ENCODE results near the gene NCAPH2.

Gene NCAPH2

DNA sequence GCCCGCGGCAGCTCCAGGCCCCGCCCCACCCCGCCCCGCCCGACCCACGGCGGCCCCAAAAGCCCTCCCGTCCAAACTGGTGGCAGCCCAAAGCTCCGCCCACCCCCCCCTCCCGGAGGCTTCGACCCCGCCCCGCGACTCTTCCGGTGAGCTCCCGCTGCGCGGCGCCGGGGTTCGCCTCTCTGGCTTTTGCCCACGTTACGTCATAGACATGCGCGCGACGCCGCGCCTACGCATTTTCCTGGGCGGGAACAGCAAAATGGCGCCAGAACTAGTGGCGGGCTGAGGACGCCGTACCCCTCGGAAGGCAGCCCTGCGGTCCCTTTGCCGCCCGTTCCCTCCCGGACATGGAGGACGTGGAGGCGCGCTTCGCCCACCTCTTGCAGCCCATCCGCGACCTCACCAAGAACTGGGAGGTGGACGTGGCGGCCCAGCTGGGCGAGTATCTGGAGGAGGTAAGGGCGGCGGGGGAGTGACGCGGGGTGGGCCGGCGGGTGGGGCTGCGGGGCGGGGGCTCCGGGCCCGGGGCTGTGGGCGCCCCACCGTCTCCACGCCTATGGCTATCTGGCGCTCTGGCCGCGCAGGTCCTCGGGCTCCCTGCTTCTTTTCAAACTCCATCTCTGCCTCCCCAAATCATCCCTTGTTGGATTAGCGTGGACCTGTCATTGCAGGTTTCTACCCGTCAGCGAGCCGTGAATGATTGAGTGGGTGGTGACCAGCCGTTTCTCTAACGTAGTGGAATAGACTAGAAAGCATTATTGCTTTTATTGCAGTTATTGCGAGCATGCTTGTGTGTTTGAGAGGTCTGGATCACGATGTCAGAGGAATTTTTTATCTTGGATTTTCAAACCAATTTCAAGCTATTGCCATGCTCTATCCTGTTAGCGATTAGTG lies at the start of gene NCAPH2:
NCAPH2 (plus strand) TSS at position 234 of the 894 bp plus-strand sequence; CDS start at position 348, 114 bp downstream.
- peak; percentile 21 for DNase-seq (ENCODE audit: low spot score)

DNA sequence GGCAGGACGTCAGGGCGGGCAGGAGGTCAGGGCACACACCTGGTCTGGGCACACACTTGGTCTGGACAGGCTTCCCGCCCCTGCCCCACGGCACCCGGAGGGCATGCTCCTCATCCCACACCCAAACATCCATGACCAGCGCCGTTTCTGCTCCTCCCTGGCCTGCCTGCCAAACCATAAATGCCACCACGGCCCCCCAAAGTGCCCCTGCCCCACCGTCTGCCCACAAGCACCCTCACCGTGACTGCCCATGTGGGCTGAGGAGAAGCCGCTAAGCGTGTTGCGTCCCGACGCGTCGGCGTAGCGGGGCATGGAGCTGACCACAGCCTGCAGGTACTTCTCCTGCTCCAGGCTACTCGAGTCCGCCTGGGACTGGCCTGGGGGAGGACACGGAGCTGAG lies 49.0 kb upstream of the NCAPH2 start:
- no peak for DNase-seq (ENCODE audit: low spot score)

DNA sequence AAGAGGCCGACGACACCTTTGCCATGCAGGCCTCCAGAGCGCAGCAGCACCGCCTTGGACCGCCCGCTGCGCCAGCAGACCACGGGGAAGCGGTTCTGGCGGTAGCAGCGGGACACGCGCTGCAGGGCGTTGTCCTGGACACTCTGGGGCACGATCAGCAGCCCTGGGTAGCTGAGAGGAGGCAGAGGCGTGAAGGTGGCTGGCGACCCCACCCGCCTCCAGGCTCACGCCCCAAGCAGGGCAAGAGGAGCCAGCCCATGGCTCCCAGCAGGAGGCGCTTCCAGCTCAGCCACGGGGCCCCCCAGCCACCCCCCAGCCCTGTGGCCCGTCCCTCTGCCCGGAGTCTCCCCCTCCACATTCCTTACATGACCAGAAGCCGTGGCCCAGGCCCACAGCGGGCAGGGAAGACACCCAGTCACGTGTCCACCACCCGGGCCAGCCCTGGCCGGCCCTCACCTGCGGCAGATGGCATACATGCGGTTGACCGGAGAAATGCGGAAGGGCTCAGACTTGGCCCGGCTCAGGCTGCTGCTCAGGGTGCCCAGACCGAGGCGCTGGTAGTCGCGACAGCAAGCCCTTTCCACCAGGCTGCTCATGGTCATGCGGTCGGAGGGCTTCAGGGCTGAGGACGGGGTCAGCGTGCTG lies 48.4 kb upstream of the NCAPH2 start:
- no peak for DNase-seq (ENCODE audit: low spot score)

DNA sequence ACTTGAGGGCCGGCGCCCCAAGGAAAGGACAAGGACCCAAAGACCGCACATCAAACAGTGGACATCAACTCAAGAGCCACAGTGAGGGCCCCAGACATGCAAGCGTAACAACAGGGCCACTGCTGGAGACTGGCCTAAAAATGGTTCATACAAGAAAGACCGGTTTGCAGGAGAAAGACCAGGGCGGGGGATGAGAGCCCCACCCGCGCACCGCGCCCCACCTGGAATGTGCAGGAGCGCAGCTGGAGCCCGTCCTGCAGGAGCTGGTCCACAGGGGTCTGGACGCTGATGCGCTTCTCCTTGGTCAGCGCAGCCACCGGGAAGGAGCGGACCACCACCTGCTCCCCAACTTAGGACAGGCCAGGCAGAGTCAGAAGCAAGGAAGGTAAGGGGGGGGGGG lies 47.1 kb upstream of the NCAPH2 start:
- no peak for DNase-seq (ENCODE audit: low spot score)

DNA sequence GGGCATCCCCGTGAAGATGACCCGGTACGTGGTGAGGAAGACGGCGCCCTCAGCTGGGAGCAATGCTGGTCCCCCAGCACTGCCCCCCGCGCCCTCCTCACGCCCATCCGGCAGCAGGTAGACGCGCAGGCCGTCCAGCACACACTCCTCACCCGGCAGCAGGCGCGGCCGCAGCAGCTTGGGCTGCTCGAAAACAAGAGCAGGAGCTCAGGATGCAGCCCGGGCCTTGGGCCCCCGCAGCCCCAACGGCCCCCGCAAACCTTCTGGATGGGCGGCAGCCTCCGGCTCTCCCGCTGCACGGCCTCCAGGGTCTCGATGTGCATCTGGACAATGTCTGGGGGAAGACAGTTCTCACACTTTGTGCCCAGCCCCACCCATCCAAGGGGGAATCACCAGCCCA lies 46.5 kb upstream of the NCAPH2 start:
- no peak for DNase-seq (ENCODE audit: low spot score)

DNA sequence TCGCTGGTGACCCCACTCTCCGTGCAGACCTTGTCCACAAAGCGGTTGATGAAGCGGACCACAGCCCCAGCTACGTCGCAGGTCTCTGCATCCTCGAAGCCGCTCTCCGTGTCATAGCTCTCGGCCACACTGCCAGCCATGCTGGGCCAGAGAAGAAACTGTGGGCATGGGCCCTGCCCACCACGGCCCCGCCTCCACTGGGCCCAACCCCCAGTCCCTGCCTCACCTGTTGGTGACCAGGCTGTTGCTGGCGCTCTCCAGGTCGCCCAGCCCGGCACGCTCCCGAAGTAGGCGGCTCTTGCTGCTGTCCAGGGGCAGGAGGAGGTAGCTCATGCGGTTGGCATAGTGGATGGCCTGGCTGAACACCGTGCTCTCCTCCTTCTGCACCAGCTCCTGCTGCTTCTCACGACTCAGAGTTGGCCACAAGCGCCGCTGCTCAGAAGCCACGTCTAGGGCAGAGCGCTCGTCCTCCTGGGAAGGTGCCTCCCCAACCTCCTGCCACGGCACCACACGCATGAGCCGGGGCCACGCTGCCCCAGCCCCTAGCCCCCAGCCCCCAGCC lies 46.0 kb upstream of the NCAPH2 start:
- no peak for DNase-seq (ENCODE audit: low spot score)

DNA sequence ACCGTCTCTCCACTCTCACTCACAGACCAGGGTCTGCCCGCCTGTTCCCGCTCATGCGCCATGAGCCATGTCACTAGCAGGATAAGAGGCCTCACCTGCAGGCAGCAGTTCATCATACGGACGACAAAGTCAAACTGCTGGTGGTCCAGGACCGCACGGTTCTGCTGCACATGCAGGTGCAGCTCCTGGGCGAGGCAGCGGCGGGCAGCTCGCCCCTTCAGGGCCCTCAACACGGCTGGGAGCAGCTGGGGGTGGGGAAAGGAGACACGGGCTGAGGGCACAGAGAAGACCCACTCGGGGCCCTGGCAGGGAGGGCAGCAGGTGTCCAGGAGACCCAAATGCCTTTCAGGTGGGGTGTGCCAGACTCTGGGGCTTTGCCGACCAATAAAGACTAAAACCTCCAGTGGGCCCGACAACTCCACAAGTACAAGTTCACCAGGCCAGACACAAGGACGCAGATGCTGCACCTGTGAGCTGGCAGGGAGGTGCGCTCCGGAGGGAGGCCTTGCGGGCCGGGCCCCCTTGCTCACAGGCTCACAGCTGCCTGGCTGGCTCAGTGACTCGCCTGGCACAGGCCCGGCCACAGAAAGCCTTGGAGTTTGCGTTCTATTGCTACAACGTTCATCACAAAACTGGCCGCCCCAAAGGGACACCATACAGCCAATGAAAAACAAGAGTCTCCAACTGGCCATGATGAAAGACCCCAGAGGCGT lies 44.7 kb upstream of the NCAPH2 start:
- no peak for DNase-seq (ENCODE audit: low spot score)

DNA sequence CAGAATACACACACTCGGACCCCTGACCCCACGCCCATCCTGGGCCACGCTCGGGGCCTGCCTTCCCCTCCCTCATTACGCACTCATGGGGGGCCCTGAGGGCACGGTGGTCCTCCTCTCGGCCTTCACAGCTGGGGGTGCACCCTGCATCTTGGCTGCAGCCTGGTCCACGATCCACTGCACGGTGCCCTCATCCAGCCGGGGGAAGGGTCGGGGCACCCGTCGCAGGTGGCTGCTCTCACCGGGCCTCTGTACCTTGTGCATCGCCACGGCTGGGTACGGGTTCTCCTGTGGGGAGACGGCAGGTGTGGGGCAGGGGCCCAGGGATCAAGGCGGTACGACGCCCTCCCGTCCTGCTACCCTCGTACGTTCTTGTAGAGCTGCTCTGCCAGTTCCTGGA lies 43.6 kb upstream of the NCAPH2 start:
- no peak for DNase-seq (ENCODE audit: low spot score)

DNA sequence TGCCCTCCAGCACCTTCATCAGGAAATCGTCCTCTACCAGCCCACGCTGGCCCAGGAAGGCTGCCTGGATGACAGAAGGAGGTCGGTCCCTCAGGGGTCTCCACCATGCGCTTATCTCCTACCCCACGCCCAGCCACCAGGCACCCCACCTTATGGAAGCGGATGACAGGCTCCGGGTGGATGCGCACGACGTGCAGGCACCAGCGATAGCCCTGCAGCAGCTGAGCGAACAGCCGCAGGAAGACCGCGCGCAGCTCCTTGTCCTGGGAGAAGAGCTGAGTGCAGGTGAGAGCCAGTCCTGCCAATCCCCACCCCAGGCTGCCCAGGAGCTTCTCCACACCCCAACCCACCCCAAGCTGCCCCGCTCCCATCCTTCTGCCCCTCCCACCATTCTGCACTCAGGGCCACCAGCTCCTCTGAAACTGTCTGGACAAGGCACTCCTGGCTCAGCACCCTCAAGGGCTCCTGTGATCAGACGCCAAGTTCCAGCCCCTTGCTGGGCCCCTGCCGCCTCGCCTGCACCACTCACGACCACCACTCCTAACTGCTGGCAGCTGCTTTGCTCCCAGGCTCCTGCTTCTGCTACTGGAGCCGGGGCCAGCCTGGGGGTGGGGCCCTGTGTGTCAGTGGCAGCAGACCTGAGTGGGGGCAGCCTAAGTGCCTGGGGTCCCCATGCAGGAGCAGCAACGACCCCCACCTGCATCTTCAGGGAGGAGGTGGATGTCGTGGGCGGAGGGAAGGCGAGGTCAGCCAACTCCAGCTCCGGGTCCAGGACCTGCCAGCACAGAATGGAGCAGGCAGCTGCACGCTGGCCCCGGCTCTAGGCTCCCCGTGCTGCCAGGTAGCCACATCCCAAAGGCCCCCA lies 42.7 kb upstream of the NCAPH2 start:
- no peak for DNase-seq (ENCODE audit: low spot score)

DNA sequence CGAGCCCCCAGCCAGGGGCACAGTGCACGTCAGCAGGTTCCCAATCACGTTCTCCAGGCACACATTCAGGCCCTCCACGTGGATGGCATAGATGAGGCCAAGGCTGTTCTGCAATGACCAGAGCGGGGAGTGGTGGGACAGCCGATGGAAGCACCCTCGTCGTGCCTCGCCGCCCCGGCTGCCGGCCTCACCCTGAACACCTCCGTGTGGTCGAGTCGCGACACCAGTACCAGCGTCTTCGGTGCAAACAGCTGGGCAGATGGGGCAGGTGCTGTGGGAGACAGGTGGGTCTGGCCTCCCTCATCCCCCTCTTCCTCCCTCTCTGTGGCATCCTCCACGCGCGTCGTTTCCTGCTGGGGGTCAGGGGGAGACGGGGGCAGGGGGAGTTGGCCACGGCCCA lies 40.7 kb upstream of the NCAPH2 start:
- DNase-seq (ENCODE audit: low spot score) = no peak

DNA sequence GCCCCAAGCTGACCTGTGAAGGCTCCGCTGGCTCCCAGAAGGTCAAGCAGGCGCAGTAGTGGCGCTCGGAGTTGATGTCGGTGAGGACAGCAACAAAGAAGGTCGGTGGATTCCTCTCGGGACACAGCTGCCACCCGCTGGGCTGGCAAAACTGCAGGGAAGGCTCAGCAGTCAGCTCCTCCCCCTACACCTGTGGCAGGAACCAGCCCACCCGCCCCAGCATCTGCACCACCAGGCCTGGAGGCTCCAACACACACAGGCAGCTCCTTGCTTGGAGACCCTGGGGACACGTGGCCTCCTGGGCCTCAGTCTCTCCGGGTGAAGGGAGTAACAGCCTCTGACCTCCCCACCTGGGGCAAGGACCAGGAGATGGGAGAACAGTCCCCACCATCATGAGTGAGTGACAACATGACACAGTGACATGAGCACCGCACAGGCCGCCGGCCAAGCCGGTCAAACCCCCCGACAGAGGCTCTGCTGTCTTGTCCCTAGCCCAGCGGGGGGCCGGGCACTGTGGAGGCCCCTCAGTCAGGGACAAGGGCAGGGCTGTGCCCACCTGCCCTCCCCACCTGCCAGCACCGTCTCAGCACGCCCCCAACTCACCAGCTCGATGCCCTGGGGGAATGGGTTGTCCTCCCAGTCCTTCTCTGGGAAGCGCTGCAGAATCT lies 40.1 kb upstream of the NCAPH2 start:
- no peak for DNase-seq (ENCODE audit: low spot score)

DNA sequence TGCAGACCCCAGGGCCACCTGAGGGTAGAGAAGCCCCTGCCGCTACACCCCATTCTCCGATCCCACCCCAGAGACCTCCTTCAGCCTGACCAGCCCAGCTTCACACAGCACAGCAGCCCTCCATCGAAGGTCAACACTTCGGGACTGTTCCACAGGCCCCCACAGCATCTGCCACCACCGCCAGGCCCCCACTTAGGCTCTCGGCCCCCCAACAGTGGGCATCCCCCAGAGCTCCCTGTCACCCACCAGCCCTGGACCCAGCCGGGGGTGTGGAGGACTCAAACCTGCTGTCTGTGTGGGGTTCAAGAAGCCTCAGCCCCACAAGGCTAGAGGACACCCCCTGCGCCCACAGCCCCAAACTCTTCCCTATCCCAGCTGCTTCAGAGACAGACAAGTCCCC lies 39.4 kb upstream of the NCAPH2 start:
- DNase-seq (ENCODE audit: low spot score) = no peak

DNA sequence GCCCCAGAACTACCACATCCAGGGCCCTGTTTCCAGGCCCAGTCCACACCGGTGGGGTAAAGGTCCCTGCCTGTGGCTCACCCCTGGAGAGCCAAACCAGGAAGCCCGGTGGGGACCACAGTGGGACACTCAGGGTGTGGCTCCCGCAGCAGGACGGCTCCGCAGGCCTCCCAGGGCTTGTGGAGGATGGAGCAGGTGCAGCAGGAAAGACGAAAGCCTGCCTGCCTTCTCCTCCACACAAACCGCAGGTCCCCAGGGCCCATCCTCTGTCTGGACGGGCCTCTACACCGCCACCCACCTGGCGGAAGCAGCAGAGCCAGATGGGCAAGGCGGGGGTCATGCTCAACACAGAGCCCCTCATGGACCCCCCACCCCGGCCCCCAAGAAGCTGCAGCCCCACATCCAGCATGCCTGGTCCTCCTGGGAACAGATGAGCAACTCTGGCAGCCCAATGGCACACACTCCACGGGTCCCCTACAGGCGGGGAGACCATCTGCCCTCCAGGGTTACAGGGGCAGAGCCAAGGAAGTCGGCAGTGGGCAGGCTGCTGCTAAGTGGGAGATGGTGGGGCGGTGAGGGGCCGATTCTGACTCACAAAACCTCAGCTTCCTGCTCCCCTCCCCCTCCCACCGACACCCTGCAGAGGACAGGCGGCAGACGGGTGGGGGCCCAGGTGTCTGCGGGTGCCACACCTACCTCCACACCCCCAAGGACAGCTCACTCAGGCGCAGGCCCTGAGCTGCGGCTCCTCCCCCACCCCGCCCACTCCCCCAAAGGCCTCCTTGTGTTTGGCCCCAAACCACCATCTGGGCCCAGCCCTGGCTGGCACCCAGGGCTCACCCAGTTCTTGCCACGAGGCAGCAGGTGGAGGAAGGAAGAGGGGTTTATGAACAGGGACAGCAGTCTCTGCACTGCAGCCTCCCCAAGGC lies 38.4 kb upstream of the NCAPH2 start:
- no peak for DNase-seq (ENCODE audit: low spot score)

DNA sequence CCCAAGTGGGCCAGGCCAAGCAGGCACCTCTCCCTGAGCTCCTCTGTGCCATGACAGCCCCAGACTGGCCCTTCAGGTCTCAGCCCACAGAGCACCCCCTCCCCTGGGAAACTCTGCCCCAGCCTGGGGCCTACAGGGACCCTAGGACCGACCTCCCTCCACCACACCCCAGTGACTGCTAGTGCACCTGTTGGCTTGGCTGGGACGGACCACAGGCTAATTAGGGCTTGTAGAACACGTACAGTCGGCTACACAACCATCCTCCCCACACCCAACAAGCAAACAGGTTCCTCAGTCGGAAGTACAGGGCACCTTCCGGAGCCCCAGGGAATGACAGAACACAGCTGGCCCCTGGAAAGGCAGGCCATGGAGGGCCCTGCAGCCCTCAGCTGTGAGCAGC lies 37.5 kb upstream of the NCAPH2 start:
- DNase-seq (ENCODE audit: low spot score) = no peak

DNA sequence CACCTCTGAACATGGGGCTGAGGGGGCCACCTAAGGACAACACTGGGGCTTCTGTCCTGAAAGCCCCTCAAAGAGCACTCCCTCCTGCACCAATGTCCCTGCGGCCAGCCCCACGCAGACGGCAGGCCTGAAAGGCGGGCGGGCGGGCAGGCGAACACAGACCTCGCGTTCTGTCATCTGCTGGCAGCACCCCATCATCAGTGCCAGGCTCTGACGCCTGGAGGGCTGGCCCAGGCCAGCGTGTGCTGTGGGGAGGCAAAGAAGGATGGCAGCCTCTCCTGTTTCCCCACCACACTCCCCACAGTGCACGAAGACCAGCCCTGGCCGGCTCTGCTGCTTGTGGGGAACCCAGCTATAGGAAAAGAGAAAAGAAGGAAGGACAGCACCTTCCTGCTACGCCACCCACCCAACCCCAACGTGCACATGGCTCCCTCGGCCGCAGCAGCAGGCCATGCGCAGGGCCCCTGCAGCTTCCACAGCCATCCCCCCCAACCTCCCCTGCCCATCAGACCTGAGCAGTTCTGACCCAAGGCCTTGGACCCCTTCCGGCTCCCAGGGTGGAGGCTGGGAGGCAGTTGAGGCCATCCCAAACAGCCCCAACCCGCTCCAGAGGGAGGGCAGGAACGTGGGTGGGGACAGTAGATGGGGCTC lies 36.7 kb upstream of the NCAPH2 start:
- DNase-seq (ENCODE audit: low spot score) = no peak

DNA sequence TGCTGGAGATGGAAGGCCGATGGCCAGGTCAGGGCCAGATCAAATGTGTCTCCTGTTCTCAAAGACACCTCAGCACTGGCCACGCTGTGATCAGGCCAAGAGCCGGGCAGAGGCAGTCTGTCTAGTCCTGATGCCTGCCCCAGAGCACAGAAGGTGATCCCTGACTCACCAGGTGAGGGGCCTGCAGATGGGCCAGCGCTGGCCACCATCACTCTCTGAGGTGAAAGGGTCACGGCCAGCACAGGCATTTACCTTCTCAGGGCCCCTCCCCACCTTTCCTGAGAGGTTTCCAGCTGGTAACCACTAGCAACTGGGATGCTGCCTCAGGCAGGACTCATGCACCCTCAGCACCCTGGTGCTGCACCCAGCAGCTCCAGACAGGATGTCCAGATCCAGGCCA lies 36.1 kb upstream of the NCAPH2 start:
- DNase-seq (ENCODE audit: low spot score) = no peak

DNA sequence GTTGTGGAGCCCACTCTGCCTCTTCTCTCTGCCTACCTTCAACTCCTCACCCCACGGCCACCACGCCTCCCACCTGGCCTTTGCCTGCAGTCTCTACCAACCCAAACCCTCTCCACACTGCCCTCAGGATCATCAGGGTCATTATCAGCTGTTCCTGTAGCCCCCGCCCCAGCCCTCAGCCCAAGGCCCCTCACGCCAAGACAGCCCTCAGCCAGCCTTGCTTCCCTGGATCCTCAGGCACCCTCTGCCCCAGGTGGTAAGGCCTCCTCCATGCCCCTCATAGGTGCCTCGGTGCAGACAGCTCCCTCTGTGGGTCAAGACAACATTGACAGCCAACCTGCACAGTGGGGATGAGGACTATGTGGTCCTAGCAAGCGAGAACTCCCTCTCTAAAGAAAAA lies 34.9 kb upstream of the NCAPH2 start:
- no peak for DNase-seq (ENCODE audit: low spot score)

DNA sequence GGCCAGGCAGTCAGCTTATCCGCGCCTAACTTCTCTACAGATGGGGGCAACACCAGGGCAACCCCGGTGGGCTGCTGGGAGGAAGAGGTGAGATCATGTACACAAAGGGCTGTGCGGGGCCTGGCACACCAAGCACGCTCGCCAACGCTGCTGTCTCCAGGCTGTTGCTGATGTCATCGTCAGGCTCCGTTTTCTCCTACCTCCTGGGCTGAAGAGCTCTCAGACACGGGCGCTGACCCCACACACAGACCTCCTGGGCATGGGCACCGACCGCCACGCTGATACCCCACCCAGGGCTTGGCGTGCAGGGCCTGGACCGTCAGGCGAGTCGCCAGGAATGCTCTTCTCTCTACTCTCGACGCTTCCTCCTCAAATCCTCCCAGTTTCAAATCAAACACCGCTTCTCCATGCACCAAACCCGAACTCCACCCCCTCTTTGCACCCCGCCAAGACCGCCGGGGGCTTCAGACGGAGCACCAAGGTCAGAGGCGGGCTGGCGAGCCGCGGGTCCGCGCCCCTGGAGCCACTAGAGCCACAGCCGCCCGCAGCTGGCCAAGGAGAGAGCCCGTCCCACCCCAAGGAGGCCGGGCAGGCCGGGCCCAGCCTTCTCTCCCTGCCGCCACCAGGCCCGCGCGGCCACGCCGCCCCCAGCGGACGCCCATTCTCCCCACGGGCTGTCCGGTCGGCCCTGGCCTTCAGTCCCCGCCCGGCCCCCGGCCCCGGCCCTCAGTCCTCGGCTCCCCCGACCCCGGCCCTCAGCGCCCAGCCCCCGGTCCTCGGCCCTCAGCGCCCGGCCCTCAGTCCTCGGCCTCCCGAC lies 34.0 kb upstream of the NCAPH2 start:
- peak; percentile 23 for DNase-seq (ENCODE audit: low spot score)
